Adipose tissue (tissue), 3 donors: ENCODE data around the gene SMTN. TPM values are rescaled to one million over a fixed set of nuclear protein-coding genes. Genes with fewer than 3 reads are reported as not detected.
"Not testable (repeated sequence)": the region's sequence is repeated elsewhere in the genome, so short reads cannot be mapped to it uniquely, and the experiment has no call there.

Source experiments
- H3K27ac ChIP-seq: one replicate; pipeline ENCODE4 v1.5.1; 2013; ENCODE audit warnings: low read depth, low read length
- WGBS, 3 donors: extraction: QIAGEN DNeasy Blood & Tissue Kit; methylation state at CpG; one replicate each; pipeline ENCODE4 v1.1.7; 2013; 5-methylcytosine and 5-hydroxymethylcytosine counted together
- polyA plus RNA-seq, 3 donors: library from polyadenylated mRNA; stranded (reverse); fragments of 200-250 nt; gene quantifications; one replicate each; pipeline ENCODE4 v1.2.3, GENCODE V29; 2013
- donor health status: healthy with polysubstance abuse.
- donor health status: Bipolar disorder and iron deficiency.
- donor health status: healthy.

SMTN gene
- polyA plus RNA-seq, 3 donors, result 17.6 to 139 (median 50.0) TPM

GRCh38 chr22:31099386-31099785, 18.3 kb downstream of the SMTN start:
- 89 to 93% (median 90%) methylated on average over 6 of the region's 6 CpGs for whole genome bisulfite sequencing, 3 donors
- H3K27ac ChIP-seq, result no peak overlapping the region

- H3K27ac ChIP-seq, result no peak overlapping the region
- WGBS, 3 donors, result 94 to 96% (median 95%) methylated on average over 34 of the region's 34 CpGs
These were observed 19.0 kb downstream of the SMTN start for GRCh38 chr22:31099841-31100761.

GRCh38 chr22:31100762-31101525, 19.8 kb downstream of the SMTN start:
- no peak overlapping the region for H3K27ac ChIP-seq
- WGBS, 3 donors, result 93 to 97% (median 93%) methylated on average over 17 to 18 of the region's 18 CpGs

GRCh38 chr22:31102441-31103081, 21.4 kb downstream of the SMTN start:
- 70 to 84% (median 76%) methylated on average over 8 of the region's 8 CpGs for WGBS, 3 donors
- no peak overlapping the region for H3K27ac ChIP-seq

- 84 to 90% (median 88%) methylated on average over 2 of the region's 2 CpGs for WGBS, 3 donors
These were observed 22.0 kb downstream of the SMTN start for GRCh38 chr22:31103111-31103510.

GRCh38 chr22:31103899-31104694, 23.0 kb downstream of the SMTN start:
- 74 to 85% (median 82%) methylated on average over 33 of the region's 33 CpGs for WGBS, 3 donors
- H3K27ac ChIP-seq, result no peak overlapping the region

More at GRCh38 chr22:31103111-31103510, 22.0 kb downstream of the SMTN start:
- no peak overlapping the region for H3K27ac ChIP-seq

- H3K27ac ChIP-seq, result no peak overlapping the region
- 39 to 76% (median 75%) methylated on average over 34 to 35 of the region's 35 CpGs for WGBS, 3 donors
These were observed 23.8 kb downstream of the SMTN start for GRCh38 chr22:31104869-31105268.

GRCh38 chr22:31105282-31105929, 24.3 kb downstream of the SMTN start:
- WGBS, 3 donors, result 81 to 84% (median 81%) methylated on average over 11 of the region's 11 CpGs
- H3K27ac ChIP-seq, result no peak overlapping the region

- 37 to 66% (median 48%) methylated on average over 4 of the region's 4 CpGs for WGBS, 3 donors
- no peak overlapping the region for H3K27ac ChIP-seq
These were observed 25.0 kb downstream of the SMTN start for GRCh38 chr22:31106001-31106571.

- peak overlapping the region; percentile 10 for H3K27ac ChIP-seq
- WGBS, 3 donors, result 34 to 64% (median 48%) methylated on average over 14 of the region's 14 CpGs
These were observed 25.6 kb downstream of the SMTN start for GRCh38 chr22:31106731-31107177.

GRCh38 chr22:31107178-31107893, 26.2 kb downstream of the SMTN start, which contains the start of gene SELENOM:
SELENOM (minus strand) TSS chr22:31107568; CDS start chr22:31107505, 63 bp downstream.
- peak within 1 kb of the TSS; percentile 10 for H3K27ac ChIP-seq
- WGBS, 3 donors, result 3 to 5% (median 4%) methylated on average over 56 to 67 of the region's 67 CpGs

GRCh38 chr22:31107894-31108218, 26.7 kb downstream of the SMTN start:
- H3K27ac ChIP-seq, result no peak overlapping the region
- 0 to 3% (median 1%) methylated on average over 5 of the region's 5 CpGs for WGBS, 3 donors

GRCh38 chr22:31112547-31113091, 31.5 kb downstream of the SMTN start:
- WGBS, 3 donors, result 87 to 94% (median 90%) methylated on average over 7 of the region's 7 CpGs
- H3K27ac ChIP-seq, result not testable (repeated sequence)

GRCh38 chr22:31118046-31118820, 37.1 kb downstream of the SMTN start:
- 72 to 91% (median 84%) methylated on average over 3 of the region's 3 CpGs for WGBS, 3 donors
- no peak overlapping the region for H3K27ac ChIP-seq

- no peak overlapping the region for H3K27ac ChIP-seq
- WGBS, 3 donors, result 49 to 81% (median 68%) methylated on average over 5 to 7 of the region's 7 CpGs
These were observed 38.1 kb downstream of the SMTN start for GRCh38 chr22:31119026-31119717.
